Measurements from ENCODE around the gene ARHGEF28.

The ARHGEF28 gene

DNA sequence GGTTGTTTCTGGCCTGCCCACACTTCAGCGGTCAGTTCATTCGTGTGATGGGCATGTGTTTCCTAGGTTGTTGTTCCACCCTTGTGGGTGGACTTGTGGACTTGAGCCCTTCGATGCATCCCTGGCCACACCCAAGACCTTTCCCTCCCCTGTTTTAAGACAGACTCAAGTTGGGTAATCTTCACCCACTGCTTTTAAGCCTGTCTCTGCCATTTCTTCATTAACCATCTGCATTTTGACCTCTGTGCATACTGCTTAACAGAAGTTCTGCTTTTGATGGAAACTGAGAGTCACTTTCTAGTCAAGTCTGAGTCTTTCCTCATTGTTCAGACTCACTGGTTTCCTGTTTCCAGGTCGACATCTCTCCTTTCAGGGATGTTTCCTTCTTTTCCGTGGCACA is 233.7 kb downstream of the ARHGEF28 start:
- peaks cover 7% of the 10 kb centered on the region for H3K27me3 Mint-ChIP-seq (ENCODE audit: low read depth, poor library complexity)
- TF ChIP-seq, protein P1, sequence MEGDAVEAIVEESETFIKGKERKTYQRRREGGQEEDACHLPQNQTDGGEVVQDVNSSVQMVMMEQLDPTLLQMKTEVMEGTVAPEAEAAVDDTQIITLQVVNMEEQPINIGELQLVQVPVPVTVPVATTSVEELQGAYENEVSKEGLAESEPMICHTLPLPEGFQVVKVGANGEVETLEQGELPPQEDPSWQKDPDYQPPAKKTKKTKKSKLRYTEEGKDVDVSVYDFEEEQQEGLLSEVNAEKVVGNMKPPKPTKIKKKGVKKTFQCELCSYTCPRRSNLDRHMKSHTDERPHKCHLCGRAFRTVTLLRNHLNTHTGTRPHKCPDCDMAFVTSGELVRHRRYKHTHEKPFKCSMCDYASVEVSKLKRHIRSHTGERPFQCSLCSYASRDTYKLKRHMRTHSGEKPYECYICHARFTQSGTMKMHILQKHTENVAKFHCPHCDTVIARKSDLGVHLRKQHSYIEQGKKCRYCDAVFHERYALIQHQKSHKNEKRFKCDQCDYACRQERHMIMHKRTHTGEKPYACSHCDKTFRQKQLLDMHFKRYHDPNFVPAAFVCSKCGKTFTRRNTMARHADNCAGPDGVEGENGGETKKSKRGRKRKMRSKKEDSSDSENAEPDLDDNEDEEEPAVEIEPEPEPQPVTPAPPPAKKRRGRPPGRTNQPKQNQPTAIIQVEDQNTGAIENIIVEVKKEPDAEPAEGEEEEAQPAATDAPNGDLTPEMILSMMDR (IDR thresholded peaks at IDR 0.05) = no peak
- no peak overlapping the region for H3K27ac Mint-ChIP-seq
- H3K4me1 Mint-ChIP-seq = peaks cover 7% of the 10 kb centered on the region
- no peak overlapping the region for H3K4me3 Mint-ChIP-seq
- DNase-seq = no peak
- H3K36me3 Mint-ChIP-seq (ENCODE audit: low read depth) = peaks cover 14% of the 10 kb centered on the region
- no peaks in the 10 kb centered on the region for H3K9me3 Mint-ChIP-seq

DNA sequence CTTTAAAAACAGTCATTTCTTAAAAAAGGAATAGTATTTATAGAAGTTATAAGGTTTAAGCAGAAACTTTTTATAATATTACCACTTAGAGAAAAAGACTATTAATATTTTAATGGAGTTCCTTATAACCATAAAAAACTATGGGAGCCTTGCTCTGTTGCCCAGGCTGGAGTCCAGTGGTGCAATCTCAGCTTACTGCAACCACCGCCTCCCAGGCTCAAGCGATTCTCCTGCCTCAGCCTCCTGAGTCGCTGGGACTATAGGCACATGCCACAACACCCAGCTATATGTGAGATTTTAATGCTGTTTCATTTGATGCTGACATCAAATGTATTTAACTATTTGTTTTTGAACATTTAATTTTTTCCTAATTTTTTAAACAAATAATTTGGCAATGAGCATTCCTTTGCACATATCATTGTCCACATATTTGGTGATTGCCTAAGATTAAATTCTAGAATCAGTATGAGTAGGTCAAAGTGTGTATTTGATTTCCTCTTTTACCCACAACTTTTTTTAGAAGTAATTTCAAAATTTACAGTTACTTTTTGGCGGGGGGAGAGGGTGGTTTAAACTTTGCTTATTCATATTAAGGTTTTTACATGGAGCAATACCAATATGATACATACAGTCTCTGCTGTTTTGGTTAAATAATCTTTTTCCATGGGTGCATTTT is 235.5 kb downstream of the ARHGEF28 start:
- H3K27me3 Mint-ChIP-seq (ENCODE audit: low read depth, poor library complexity) = peaks cover 7% of the 10 kb centered on the region
- DNase-seq = no peak
- peaks cover 14% of the 10 kb centered on the region for H3K36me3 Mint-ChIP-seq (ENCODE audit: low read depth)
- H3K4me1 Mint-ChIP-seq = peaks cover 7% of the 10 kb centered on the region
- no peak overlapping the region for H3K27ac Mint-ChIP-seq
- no peak overlapping the region for H3K4me3 Mint-ChIP-seq
- no peaks in the 10 kb centered on the region for H3K9me3 Mint-ChIP-seq
- TF ChIP-seq, protein P1 (IDR thresholded peaks at IDR 0.05) = no peak

DNA sequence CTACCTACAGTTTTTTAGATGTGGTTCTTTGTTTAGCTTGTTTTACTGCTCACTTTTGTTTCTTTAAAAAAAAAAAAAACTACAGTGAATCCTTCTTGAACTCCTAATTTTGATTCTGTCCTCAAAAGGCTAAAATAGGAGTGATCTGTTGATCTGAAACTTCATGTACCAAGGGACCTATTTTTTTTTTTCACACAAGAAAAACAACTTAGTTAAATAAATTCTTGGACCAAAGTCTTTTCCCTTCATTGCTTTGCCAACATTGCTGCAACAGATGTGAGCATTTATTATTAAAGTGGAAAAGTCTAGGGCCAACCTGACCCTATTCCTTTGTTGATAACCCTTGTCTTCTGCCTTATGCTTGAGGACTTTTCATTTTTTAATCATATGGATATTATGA is 236.8 kb downstream of the ARHGEF28 start:
- TF ChIP-seq, protein P1 (IDR thresholded peaks at IDR 0.05) = no peak
- Mint-ChIP-seq H3K27ac (no peak overlapping the region), H3K4me3 (no peak overlapping the region), H3K27me3 (ENCODE audit: low read depth, poor library complexity) (peaks cover 7% of the 10 kb centered on the region), H3K4me1 (peaks cover 14% of the 10 kb centered on the region), H3K9me3 (no peaks in the 10 kb centered on the region), H3K36me3 (ENCODE audit: low read depth) (peaks cover 14% of the 10 kb centered on the region)
- DNase-seq = no peak

DNA sequence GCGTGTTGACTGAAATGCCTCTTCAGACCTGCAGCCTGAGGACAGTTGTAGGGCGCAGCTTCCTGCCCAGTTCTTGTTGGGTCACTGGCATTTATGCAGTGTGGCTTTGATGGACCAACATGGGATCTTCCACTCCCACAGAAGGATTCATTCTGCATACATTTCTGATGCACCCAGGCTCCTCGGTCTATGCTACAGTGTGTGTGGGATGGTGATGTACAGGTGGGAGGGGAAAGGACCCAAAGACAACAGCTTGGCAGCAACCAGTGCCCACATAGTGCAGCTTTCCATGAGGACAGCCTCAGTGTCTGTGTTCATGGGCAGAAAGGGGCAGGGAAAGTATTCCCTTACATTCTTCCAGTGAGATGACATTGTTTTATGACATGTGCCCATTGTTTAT is 237.9 kb downstream of the ARHGEF28 start:
- Mint-ChIP-seq H3K27ac (no peak overlapping the region), H3K4me3 (no peak overlapping the region), H3K9me3 (no peaks in the 10 kb centered on the region), H3K4me1 (peaks cover 14% of the 10 kb centered on the region), H3K36me3 (ENCODE audit: low read depth) (peaks cover 14% of the 10 kb centered on the region), H3K27me3 (ENCODE audit: low read depth, poor library complexity) (peaks cover 3% of the 10 kb centered on the region)
- DNase-seq = no peak
- TF ChIP-seq, protein P1 (IDR thresholded peaks at IDR 0.05) = no peak

DNA sequence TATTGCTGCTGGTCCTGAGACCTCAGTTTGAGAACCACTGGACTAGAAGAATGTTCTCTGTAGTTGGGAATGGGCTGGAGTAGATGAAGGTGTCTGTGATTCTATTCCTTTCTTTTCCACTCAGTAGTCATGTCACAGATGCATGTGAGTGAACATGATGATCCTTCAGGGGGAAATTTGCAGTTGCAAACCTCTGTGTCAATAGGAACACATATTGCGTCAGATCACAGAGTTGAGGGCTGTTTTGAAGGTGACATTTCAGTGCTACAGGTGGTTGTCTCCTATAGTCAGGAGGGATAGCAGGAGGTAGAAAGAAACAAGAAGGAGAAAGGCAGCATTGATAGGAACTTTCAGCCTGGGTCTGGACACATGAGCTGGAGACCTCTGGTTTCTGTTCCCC is 239.3 kb downstream of the ARHGEF28 start:
- Mint-ChIP-seq H3K27ac (no peak overlapping the region), H3K4me1 (peaks cover 14% of the 10 kb centered on the region), H3K9me3 (no peaks in the 10 kb centered on the region), H3K4me3 (no peak overlapping the region), H3K36me3 (ENCODE audit: low read depth) (peaks cover 11% of the 10 kb centered on the region), H3K27me3 (ENCODE audit: low read depth, poor library complexity) (peaks cover 3% of the 10 kb centered on the region)
- TF ChIP-seq, protein P1 (IDR thresholded peaks at IDR 0.05) = no peak
- no peak for DNase-seq
